GM18858 (cell line): Measurements from ENCODE around the gene IFNA10.
"Not testable (repeated sequence)": the region's sequence is repeated elsewhere in the genome, so short reads cannot be mapped to it uniquely, and the experiment has no call there.

Source experiments
- ATAC-seq: cut with Tn5 transposase; IDR thresholded peaks from one replicate; pipeline ENCODE4 v1.9.1; 2021; ENCODE audit not compliant: unreplicated experiment

IFNA10 gene

DNA sequence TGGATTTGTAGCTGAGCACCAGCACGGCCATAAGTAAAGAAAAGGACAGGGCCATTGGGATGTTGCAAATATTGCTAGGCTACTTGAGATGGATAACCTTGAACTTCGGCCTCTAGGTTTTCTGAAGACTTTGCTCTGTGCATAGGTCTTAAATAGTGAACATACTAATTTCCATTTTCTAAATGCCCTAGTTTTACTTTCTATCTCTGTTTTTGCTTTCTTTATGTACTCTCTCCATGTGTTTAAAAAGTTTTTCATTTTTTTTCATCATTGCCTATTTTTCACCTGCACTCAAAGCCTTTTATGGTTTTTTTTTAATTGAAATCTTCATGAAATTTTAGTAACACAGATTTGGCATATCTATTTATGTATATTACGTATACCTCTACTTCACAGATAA is at the start of gene IFNA10:
TSS of gene IFNA10 (minus strand) at position 101 of the 400 bp plus-strand sequence. CDS start at position 55, 46 bp downstream.
- ATAC-seq, result not testable (repeated sequence)

DNA sequence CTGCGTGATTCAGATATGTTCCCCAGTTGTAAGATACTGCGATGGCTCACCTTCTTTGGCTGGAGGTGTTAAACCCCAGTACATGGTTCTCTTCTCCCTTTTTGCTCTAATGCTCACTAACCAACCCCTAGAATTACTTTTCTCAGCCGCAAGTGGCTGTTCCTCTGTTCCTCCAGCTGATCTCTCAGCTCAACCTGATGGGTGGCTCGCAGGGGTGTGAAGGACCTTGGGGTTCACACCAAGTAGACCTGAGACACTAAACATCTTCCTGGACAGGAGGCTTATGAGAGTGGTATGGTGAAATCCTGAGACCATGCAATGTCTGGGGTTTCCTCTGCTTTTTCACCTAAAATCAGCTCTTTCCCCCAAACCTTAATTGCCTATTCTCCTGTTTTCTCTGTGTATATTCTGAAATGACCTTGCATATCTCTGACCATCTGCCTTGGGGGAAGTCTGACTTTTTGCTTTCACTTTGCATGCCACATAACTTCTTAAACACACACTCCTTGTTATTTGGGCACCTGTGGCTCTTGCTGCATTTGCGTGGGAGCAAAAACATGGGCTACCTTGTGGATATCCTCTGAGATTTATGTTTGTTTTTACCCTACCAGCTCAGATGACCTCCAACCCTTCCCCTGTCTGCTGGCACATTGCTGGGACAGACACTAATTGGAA is 48.7 kb upstream of the IFNA10 start:
- ATAC-seq, result no peak

DNA sequence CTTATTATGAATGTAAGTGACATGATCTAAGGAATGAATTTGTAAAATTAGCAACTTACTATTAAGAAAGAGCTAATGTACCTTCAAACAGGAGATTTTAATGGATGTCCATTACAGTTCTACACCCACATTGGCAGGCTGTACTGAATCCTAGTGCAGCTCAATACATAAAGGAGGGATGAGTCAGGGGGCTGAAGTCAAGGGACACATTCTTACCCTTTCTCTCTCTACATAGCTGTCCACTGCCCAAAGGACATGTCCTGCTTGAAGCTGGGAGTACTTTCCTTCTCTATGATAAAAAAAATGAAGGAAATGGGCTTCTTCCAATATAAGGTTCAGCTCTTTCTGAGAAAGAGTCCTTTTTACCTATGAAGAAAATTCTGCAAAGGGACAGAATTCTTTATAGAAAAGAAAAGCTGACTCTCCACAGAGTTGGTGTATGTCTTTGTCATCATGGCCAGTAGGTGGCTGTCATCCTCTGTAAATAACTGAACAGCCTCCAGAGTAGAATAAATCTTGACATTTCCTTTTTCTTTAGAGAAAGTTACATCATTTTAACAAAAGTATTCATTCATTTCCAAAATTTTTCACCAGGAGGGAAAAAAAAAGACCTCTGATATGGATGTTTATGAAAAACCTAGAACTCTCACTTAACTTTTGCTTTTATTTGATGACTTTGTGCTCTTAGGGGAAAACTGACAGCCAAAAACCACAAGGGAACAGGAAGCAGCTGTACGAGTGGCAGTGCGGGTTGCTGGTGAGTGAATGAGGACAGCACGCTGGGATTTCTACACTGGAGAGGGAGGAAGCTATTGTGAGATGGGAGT is 46.0 kb upstream of the IFNA10 start:
- ATAC-seq, result peak; percentile 66

DNA sequence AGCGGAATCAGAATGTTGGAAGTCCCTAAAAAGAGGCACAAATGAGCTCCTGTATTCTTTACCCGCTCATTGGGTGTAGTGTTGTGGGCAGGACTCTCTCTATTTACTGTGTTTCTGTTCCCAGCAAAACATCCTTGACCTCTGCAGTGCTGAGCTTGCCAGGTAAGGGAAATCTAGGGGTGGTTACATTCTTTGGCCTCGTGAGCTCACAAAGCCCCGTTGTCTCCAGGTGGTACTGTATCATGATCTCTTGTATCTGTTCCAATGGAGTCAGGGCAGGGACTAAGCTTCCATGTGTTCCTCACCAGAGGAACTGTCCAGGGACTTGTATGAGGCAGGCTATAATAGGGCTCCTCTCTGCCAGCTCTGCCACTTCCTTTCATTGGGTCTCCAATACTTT is 44.7 kb upstream of the IFNA10 start:
- ATAC-seq, result no peak

DNA sequence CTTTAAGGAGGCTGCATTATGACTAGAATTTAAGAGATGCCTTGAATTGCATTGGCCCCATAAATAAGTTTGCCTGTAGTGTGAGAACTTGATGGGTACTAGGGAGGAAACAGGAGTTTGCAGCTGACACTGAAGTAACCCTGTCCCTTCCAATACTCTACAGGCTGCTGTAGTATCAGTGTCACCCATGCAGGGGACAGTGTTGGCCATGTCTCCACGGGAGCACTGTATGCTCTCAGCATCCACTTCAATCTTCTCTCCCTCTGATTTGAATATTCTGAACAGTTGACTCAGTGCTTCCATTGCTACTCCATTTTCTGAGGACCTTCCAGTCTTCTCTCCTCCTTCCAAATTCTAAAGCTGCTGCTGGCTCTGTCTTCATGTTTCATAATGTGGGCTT is 44.2 kb upstream of the IFNA10 start:
- no peak for ATAC-seq

DNA sequence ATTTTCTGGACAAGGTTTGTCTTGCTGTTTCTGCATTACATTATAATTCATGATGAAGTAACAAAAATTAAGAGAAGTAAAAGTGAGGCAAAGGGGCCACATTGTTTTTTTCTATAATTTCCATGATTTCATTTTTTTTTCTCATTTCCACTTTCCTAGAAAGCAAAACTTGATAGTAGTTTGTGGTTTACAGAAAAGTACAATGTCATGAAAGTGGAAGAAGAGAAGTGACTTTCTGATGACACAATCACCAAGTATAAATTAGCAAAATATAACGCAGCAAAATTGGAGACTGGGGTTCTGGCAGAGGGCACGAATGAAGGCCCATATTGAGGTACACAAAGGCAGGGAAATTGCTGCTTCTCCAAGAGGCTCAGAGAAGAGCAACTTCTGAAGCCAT is 37.9 kb upstream of the IFNA10 start:
- no peak for ATAC-seq

DNA sequence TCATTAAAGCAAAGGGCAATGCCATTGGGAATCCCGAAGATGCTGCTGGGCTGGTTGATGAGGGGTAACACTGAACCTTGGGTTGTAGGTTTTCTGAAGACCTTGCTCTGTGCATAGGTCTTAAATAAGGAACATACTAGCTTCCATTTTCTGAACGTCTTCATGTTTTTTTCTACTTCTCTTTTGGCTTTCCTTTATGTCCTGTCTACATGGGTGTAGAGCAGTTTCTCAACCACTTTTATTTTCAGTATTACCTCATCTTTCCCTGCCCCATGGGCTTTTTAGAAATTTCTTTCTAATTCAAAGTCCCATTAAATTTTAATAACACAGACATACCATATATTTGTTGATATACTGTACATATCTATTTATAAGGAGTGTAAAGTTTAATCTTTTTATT is 33.0 kb upstream of the IFNA10 start, which contains the start of gene IFNA14:
TSS of gene IFNA14 (minus strand) at position 95 of the 400 bp plus-strand sequence. CDS start at position 25, 70 bp downstream.
- no peak for ATAC-seq

DNA sequence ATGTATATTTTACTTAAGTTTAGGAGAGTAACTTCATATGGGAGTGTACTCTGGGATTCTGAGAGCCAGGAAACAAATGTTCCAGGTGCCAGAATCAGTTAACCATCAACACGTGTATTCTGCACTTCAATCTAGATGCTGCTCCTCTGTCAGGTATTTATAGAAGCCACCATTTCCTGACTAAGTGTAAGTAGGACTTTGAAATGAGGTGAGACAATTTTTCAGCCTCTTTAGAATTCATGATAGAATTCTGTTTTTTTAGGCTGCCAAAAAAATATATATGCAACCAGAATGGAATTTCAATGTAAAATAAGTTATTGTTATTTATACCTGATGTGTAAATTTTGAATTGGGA is 29.4 kb upstream of the IFNA10 start:
- peak; percentile 22 for ATAC-seq

DNA sequence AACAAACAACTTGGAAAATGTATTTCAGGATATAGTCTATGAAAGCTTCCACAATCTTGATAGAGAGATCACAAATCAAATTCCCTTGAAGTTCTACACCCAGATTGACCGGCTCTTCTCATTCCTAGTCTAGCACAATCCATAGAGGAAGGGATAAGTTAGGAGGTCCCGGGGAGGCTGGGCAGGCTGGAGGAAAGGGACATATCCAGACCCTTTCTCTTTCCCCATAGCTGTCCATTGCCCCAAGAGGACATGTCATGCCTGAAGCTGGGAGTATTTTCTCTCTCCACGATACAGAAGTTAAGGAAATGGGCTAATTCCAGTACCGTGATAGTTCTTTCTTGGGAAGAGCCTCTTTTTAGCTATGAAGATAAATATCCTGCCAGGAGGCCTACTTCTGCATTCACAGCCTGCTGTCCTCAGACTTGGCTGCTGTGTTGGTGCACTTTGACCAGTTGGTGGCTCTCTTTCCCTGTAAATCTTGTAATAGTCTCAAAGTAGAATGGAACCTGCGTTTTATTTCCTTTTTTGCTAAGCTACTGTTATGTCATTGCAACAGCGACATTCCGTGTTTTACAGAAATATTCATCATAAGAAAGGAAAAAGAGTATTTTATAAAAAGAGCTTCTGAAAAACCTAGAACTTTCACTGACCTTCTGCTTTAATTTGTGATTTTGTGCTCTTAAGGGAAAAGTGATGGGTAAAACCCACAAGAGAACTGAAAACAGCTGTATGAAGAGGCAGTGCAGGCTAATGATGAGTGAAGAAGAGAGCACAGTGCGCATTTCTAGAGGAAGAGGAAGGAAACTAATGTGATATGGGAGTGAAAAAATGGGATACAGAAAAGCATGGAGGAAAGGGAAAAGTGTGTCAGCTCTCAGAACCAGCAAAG is 28.8 kb upstream of the IFNA10 start:
- ATAC-seq, result peak; percentile 80

DNA sequence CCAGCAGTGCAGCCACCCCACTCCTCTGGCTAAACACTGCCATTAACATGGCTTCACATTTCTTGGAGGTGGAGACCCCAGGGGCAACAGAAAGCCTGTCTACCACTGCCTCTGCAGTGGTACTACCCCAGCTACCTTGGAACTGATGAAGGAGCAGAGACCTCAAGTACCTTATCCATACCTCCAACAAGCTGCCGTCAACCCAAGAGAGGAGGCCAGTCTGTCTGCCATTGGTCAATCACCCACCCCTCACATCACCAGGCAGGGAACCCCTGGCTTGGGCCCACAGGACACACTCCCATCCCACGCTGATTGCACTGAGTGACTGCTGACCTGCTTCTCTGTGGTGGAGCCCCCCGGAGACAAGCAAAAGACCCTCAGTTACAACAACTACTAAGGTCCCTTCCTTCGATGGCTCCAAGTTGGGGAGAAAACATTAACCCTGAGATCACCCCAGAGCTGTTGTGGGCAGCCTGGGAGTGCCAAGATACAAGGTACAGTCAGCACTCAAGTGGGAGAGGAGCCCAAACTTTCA is 27.3 kb upstream of the IFNA10 start:
- ATAC-seq, result no peak

DNA sequence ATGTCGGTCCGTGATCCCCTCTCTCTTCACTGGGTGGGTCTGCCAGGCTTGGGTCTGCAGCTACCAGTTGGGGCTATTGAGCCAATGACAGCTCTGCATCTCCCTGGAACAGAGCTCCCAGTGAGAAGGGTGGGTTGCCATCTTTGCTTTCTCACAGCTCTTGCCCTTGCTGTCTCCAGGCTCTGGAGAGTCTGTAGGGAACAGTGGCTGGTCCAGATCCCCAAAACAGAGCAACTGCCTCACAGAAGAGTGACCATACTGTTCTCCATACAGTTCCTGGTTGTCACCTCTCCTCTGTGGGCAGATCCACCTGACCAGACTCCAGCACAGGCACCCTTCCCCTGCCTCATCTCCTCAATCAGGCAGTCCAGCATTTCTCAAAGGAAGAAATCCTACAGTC is 26.3 kb upstream of the IFNA10 start:
- no peak for ATAC-seq

DNA sequence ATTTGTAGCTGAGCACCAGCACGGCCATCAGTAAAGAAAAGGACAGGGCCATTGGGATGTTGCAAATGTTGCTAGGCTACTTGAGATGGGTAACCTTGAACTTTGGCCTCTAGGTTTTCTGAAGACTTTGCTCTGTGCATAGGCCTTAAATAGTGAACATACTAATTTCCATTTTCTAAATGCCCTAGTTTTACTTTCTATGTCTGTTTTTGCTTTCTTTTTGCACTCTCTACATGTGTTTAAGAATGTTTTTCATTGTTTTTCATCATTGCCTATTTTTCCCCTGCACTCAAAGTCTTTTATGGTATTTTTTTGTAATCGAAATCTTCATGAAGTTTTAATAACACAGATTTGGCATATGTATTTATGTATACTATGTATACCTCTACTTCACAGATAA is 21.2 kb upstream of the IFNA10 start, which contains the start of gene IFNA17:
TSS of gene IFNA17 (minus strand) at position 101 of the 400 bp plus-strand sequence. CDS start at position 52, 49 bp downstream.
- no peak for ATAC-seq

DNA sequence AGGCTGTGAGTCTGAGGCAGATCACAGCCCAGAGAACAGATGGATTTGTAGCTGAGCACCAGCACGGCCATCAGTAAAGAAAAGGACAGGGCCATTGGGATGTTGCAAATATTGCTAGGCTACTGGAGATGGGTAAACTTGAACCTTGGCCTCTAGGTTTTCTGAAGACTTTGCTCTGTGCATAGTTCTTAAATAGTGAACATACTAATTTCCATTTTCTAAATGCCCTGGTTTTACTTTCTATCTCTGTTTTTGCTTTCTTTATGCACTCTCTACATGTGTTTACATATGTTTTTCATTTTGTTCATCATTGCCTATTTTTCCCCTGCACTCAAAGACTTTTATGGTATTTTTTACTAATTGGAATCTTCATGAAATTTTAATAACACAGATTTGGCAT is 10.3 kb upstream of the IFNA10 start, which contains the start of gene IFNA16:
TSS of gene IFNA16 (minus strand) at position 101 of the 400 bp plus-strand sequence. CDS start at position 95, 6 bp downstream.
- ATAC-seq, result not testable (repeated sequence)

DNA sequence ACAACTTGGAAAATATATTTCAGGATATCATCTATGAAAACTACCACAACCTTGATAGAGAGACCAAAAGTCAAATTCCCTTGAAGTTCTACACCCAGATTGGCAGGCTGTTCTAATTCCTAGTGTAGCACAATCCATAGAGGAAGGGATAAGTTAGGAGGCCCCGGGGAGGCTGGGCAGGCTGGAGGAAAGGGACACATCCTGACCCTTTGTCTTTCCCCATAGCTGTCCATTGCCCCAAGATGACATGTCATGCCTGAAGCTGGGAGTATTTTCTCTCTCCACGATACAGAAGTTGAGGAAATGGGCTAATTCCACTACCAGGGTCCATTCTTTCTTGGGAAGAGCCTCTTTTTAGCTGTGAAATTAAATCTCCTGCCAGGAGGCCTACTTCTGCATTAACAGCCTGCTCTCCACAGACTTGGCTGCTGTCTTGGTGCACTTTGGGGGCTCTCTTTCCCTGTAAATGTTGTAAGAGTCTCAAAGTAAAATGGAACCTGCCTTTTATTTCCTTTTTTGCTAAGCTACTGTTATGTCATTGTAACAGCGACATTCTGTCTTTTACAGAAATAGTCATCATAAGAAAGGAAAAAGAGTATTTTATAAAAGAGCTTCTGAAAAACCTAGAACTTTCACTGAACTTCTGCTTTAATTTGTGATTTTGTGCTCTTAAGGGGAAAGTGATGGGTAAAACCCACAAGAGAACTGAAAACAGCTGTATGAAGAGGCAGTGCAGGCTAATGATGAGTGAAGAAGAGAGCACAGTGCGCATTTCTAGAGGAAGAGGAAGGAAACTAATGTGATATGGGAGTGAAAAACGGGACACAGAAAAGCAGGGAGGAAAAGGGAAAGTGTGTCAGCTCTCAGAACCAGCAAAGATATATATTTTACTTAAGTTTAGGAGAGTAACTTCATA is 6.7 kb upstream of the IFNA10 start:
- peak; percentile 76 for ATAC-seq

DNA sequence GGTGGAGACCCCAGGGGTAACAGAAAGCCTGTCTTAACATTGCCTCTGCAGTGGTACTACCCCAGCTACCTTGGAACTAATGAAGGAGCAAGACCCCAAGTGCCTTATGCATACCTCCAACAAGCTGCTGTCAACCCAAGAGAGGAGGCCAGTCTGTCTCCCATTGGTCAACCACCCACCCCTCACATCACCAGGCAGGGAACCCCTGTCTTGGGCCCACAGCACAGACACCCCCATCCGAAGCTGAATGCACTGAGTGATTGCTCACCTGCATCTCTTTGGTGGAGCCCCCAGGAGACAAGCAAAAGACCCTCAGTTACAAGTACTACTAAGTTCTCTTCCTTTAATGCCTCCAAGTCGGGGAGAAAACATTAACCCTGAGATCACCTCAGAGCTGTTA is 5.2 kb upstream of the IFNA10 start:
- not testable (repeated sequence) for ATAC-seq

DNA sequence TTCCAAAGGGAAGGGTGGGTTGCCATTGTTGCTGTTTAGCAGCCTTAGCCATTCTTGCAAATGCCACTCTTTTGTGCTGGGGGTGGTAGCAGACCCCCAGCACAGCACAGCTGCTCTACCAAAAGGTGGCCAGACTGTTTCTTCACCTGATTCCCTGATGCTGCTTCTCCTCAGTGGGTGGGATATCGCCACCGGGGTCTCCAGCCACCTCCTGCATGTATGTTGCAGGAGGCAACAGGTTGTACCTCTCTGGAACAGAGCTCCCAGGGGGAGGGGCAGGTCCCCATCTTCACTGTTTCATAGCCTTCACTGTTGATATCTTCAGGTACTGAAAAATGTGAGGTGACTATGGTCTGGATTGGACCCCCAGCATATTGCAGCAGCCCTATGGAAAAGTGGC is 3.8 kb upstream of the IFNA10 start:
- ATAC-seq, result not testable (repeated sequence)

DNA sequence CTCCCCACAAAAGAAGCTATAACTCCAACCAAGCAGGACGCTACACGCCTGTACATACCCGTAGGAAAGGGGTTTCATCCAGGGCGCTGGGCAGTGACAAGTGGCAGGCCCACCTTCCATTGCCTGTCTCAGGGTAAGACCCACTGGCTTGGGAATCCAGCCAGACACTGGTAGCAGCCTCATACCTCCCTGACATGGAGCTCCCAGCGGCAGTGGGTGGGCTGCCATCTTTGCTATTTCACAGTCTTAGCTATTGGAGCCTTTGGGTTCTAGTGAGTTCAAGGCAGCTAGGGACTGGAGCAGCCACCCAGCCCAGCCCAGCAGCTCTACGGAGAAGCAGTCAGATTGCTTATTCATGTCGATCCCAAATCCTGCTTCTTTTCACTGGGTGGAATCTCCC is 3.4 kb upstream of the IFNA10 start:
- no peak for ATAC-seq

DNA sequence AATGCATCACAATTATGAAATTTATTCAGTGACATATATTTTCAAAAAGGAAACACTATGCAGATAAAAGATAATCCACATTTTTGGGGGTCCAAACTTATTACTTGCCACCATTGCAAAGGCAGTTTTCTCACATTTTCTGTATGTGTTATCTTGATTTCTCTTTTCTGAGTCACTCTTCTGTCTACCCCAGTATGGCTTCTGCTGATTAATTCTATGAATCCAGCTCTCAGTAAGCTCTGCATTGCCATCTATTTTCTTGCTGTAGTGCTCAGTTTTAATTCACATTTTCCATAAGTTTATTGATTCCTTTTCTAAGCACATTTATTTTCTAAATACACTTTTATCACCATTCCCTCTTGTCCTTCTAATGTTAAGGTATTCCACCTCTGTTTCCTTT is 1.7 kb downstream of the IFNA10 start:
- ATAC-seq, result no peak

DNA sequence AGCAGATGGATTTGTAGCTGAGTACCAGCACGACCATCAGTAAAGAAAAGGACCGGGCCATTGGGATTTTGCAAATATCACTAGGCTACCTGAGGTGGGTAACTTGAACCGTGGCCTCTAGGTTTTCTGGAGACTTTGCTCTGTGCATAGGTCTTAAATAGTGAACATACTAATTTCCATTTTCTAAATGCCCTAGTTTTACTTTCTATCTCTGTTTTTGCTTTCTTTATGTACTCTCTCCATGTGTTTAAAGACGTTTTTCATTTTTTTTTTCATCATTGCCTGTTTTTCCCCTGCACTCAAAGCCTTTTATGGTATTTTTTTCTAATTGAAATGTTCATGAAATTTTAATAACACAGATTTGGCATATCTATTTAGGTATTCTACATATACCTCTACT is 4.8 kb downstream of the IFNA10 start, which contains the start of gene IFNA7:
TSS of gene IFNA7 (minus strand) at position 101 of the 400 bp plus-strand sequence. CDS start at position 61, 40 bp downstream.
- not testable (repeated sequence) for ATAC-seq
